ENCODE results near the gene ALDH1B1.

GRCh38 chr9:38423973-38424843 lies 31.7 kb downstream of the ALDH1B1 start, which contains the start of gene IGFBPL1:
- TF ChIP-seq CTCF (conservative IDR thresholded peaks at IDR 0.05) (no peak), EZH2 (IDR thresholded peaks at IDR 0.05; ENCODE audit: low read depth) (no peak)
